Osteoblast (primary cell): ENCODE measurements around the gene PLA2G6. TPM values are rescaled to one million over a fixed set of nuclear protein-coding genes. Genes with fewer than 3 reads are reported as not detected.

ENCODE experiments used
- DNase-seq: peaks from one replicate; pipeline ENCODE4 v3.0.0; 2011; ENCODE audit warnings: low spot score, mixed read lengths; ENCODE audit not compliant: insufficient read length; ENCODE audit errors: missing footprints
- H2AFZ ChIP-seq: 2 replicates; pipeline ENCODE4 v1.6.0; 2011; ENCODE audit warnings: mild to moderate bottlenecking, low read length
- H3K27ac ChIP-seq: 2 replicates; pipeline ENCODE4 v1.5.1; 2011; ENCODE audit warnings: mild to moderate bottlenecking, low read depth, low read length, moderate library complexity
- H3K27me3 ChIP-seq: 2 replicates; pipeline ENCODE4 v1.6.0; 2012; ENCODE audit warnings: mild to moderate bottlenecking, control low read depth, inconsistent platforms, low read length, moderate library complexity; ENCODE audit not compliant: insufficient read depth
- H3K36me3 ChIP-seq: 2 replicates; pipeline ENCODE4 v1.5.1; 2011; ENCODE audit warnings: mild to moderate bottlenecking, low read length, control low read depth, moderate library complexity; ENCODE audit not compliant: insufficient read depth
- H3K4me1 ChIP-seq: 2 replicates; pipeline ENCODE4 v1.5.1; 2011; ENCODE audit warnings: mild to moderate bottlenecking, low read length, control low read depth, moderate library complexity; ENCODE audit not compliant: insufficient read depth
- H3K4me2 ChIP-seq: 2 replicates; pipeline ENCODE4 v1.6.0; 2011; ENCODE audit warnings: mild to moderate bottlenecking, low read length; ENCODE audit not compliant: insufficient read depth
- H3K4me3 ChIP-seq: fragments of 200-600 bp; sonication (generic); 3 replicates; pipeline ENCODE4 v1.5.1; 2012; ENCODE audit warnings: mild to moderate bottlenecking, low read length, inconsistent platforms; ENCODE audit not compliant: insufficient read depth
- H3K79me2 ChIP-seq: 2 replicates; pipeline ENCODE4 v1.6.0; 2012; ENCODE audit warnings: mild to moderate bottlenecking, low read length, control low read depth, inconsistent platforms; ENCODE audit not compliant: insufficient read depth
- H3K9me3 ChIP-seq: 2 replicates; pipeline ENCODE4 v1.5.1; 2011; ENCODE audit warnings: low read depth, low read length, control low read depth
- H4K20me1 ChIP-seq: 2 replicates; pipeline ENCODE4 v1.6.0; 2012; ENCODE audit warnings: mild to moderate bottlenecking, low read length, control low read depth; ENCODE audit not compliant: insufficient read depth
- total RNA-seq: library from RNA; depleted of rRNA; stranded (reverse); fragments of >200 nt; gene quantifications from 2 replicates; pipeline ENCODE4 v1.2.3, GENCODE V29; 2012
- TF ChIP-seq, protein P1 (sequence below): IDR thresholded peaks from 2 replicates; pipeline ENCODE4 v1.5.1; 2011; ENCODE audit warnings: mild to moderate bottlenecking, low read depth, low read length, moderate library complexity; ENCODE audit errors: extremely low read depth

PLA2G6 gene
- total RNA-seq, 1 donor, result 12.3 TPM

DNA sequence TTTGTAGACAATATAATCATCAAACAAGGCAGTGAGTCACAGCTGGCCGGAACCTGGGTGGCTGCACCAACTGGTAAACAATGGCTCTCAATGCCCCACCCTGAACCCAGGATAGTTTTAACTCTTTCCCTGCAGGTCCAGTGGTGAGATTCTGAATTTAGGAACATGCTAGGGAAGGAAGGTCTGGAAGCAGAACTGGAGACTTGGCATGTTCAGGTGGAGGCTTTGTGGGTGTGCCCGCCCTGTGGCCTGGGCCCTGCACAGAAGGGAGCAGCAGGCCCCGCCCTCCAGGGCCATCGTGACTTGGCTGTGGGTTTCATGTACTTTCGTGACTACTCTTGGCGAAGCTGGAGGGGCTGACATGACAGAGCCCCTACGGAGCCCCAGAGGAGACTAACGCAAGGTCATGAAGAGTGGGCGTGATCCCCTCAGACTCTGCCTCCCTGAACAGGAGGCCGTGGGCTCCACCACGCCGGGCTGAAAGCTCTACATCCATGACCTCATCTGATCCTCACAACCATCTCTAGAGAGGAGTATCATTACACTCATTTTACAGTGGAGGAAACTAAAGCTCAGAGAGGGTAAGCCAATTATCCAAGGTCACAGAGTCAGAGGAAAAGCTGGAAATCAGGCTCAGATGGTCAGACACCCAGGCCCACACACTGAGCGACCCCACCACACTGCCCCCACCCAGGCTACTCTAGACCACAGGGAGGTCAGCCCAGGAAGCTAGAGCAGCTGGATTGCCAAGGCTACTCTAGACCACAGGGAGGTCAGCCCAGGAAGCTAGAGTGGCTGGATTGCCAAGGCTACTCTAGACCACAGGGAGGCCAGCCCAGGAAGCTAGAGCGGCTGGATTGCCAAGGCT lies 47.5 kb upstream of the PLA2G6 start:
- Histone ChIP-seq H3K79me2 (peaks cover 16% of the 10 kb centered on the region), H3K27ac (peak overlapping the region; percentile 86), H3K36me3 (peaks cover 70% of the 10 kb centered on the region), H3K27me3 (no peaks in the 10 kb centered on the region), H2AFZ (no peak overlapping the region), H3K4me1 (peaks cover 16% of the 10 kb centered on the region), H3K9me3 (no peaks in the 10 kb centered on the region), H3K4me3 (no peak overlapping the region), H3K4me2 (peak overlapping the region; percentile 38), H4K20me1 (no peaks in the 10 kb centered on the region)
- TF ChIP-seq, protein P1, sequence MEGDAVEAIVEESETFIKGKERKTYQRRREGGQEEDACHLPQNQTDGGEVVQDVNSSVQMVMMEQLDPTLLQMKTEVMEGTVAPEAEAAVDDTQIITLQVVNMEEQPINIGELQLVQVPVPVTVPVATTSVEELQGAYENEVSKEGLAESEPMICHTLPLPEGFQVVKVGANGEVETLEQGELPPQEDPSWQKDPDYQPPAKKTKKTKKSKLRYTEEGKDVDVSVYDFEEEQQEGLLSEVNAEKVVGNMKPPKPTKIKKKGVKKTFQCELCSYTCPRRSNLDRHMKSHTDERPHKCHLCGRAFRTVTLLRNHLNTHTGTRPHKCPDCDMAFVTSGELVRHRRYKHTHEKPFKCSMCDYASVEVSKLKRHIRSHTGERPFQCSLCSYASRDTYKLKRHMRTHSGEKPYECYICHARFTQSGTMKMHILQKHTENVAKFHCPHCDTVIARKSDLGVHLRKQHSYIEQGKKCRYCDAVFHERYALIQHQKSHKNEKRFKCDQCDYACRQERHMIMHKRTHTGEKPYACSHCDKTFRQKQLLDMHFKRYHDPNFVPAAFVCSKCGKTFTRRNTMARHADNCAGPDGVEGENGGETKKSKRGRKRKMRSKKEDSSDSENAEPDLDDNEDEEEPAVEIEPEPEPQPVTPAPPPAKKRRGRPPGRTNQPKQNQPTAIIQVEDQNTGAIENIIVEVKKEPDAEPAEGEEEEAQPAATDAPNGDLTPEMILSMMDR, result no peak
- peak; percentile 95 for DNase-seq

GRCh38 chr22:38228326-38228872 lies 46.8 kb upstream of the PLA2G6 start:
- no peak overlapping the region for H2AFZ ChIP-seq
- peaks cover 76% of the 10 kb centered on the region for H3K36me3 ChIP-seq
- peaks cover 14% of the 10 kb centered on the region for H3K4me1 ChIP-seq
- no peaks in the 10 kb centered on the region for H3K27me3 ChIP-seq
- peaks cover 14% of the 10 kb centered on the region for H3K79me2 ChIP-seq
- TF ChIP-seq, protein P1, result no peak
- no peaks in the 10 kb centered on the region for H3K9me3 ChIP-seq
- peak overlapping the region; percentile 38 for H3K4me2 ChIP-seq
- H3K4me3 ChIP-seq, result no peak overlapping the region
- no peaks in the 10 kb centered on the region for H4K20me1 ChIP-seq
- no peak for DNase-seq
- H3K27ac ChIP-seq, result peak overlapping the region; percentile 86

DNA sequence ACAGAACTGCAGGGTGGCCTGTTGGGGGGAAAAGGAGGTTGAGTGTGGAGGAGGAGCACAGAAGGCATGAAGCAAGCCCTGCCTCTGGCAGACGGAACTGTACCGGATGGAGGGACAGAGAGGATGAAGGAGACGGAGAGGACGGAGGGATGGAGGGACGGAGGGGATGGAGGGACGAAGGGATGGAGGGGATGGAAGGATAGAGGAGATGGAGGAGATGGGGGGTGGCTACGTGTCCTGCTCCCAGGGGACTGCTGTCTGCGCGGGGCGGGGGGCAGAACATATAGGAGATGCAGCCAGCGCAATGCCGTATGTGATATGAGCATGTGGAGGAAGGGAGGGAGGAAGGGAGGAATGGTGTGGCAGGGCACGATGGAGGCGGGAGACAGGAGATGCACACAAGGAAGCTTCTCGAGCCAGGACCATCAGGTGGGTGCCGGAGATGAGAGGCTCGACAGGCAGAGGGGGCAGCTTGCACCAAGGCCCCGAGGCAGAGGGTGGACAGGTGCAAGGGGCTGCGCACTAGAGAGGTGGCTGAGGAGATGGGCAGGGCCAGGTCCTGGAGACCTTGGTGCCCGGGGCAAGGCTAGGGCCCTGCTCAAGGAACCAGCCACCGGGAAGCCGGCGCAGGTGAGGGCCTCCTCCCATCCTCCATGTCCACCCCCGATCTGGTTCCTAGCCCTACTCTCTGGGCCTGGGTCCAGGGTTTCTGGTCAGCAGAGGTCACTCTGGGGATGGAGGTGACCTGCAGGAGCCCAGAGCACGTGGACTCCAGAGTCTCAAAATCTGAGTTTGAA lies 45.4 kb upstream of the PLA2G6 start:
- peaks cover 74% of the 10 kb centered on the region for H3K36me3 ChIP-seq
- no peak overlapping the region for H2AFZ ChIP-seq
- peaks cover 10% of the 10 kb centered on the region for H3K4me1 ChIP-seq
- no peaks in the 10 kb centered on the region for H3K9me3 ChIP-seq
- no peak overlapping the region for H3K27ac ChIP-seq
- H3K4me3 ChIP-seq, result no peak overlapping the region
- TF ChIP-seq, protein P1, result no peak
- H4K20me1 ChIP-seq, result no peaks in the 10 kb centered on the region
- no peaks in the 10 kb centered on the region for H3K27me3 ChIP-seq
- no peak overlapping the region for H3K4me2 ChIP-seq
- peaks cover 3% of the 10 kb centered on the region for H3K79me2 ChIP-seq
- DNase-seq, result no peak
